D721Med (cell line): ENCODE measurements around the gene ACOT11.

Experiments used
- DNase-seq: peaks from one replicate; pipeline ENCODE4 v3.0.0; 2011; ENCODE audit warnings: low spot score; ENCODE audit not compliant: insufficient read length
- FAIRE-seq: peaks from 2 replicates; lab custom pipeline; 2011; peaks lifted over from hg19 to GRCh38; lab: Jason Lieb, UNC
- CTCF ChIP-seq: IDR thresholded peaks from 2 replicates; pipeline ENCODE4 v1.5.1; 2012; ENCODE audit warnings: mild to moderate bottlenecking, control low read depth; ENCODE audit not compliant: insufficient read depth; ENCODE audit errors: missing control alignments

The ACOT11 gene

DNA sequence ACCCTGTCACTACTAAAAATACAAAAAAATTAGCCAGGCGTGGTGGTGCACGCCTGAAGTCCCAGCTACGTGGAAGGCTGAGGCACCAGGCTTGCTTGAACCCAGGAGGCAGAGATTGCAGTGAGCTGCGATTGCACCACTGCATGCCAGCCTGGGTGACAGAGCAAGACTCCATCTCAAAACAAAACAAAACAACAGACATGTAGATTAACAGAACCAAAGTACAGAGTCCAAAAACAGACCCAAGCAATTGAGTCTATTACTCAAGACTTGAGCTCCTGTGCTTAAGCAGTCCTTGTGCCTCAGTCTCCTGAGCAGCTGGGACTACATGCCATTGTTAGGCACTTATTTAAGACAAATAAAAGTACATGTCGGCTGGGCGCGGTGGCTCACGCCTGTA is 9.5 kb upstream of the ACOT11 start:
- DNase-seq (no peak), FAIRE-seq (no peak)
- TF ChIP-seq CTCF = no peak

- FAIRE-seq (no peak), DNase-seq (no peak)
- TF ChIP-seq CTCF = no peak
These were observed 7.3 kb upstream of the ACOT11 start for GRCh38 chr1:54540582-54541295.

DNA sequence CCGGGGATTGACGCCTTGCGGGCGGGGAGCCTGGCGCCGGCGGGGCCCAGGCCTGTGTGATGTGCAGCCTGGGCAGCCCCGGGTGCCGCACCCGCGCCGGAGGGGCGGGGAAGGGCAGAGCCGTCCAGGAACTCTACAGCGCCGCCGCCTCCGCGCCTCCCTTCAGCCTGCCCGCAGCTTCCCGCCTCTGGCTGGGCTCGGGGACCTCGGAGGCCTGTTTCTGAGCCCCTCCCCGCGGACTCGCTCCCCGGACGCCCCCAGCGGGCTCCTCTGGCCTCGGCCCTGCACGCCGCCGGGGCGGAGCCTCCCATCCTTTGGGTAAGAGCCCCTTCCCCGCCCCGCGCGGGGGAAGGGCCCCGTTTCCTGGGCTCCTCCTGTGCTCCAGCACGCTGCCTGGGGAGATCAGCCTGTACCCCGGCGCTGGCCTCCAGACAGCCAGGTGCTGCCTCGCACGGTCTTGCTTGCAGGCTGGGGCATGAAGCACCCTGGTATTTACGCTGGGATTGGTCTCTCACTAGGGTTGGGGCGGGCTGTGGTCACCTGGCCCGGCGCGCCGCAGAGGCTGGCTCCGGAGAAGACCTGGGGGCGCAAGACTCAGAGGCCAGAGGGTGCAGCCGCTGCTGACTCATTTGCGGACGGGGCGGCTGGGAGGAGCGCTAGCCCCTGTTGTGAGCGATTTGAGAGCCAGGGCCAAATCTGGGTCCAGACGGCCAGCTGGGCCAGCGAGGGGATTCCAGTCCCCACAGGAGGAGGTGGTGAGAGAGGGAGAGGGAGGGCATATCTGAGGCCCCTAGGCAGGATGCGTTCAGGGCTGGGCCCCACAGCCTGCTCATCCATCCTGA is 5.7 kb upstream of the ACOT11 start:
- FAIRE-seq = no peak
- TF ChIP-seq CTCF = peak; percentile 10

DNA sequence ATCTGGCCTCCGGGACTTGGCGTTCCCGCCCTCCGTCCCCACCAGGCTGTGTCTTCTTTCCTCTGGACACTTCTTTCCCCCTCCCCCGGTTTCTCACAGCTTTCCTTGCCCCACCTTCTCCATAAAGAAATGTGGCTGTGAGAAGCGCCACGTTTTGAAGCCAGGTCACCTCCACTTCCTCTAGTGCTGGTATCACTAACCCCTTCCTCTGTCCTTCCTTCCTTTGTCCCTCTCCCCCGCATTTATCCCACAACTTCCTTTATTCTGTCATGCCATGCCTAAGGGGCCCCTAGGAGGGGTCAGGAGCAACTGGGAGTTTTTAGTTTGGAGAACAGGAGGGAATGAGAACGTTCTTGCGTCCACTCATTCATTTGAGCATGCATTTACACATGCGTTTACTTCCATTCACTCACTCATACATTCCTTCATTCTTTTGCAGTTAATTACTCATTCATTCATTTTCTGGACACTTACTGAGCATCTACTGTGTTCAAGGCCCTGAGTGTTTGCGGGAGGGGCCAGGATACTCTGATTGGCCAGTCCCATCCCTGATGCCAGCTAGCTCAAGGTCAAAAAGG is 5.0 kb upstream of the ACOT11 start:
- DNase-seq (no peak), FAIRE-seq (no peak)
- no peak for TF ChIP-seq CTCF

More for the DNA sequence above, 5.7 kb upstream of the ACOT11 start:
- no peak for DNase-seq

DNA sequence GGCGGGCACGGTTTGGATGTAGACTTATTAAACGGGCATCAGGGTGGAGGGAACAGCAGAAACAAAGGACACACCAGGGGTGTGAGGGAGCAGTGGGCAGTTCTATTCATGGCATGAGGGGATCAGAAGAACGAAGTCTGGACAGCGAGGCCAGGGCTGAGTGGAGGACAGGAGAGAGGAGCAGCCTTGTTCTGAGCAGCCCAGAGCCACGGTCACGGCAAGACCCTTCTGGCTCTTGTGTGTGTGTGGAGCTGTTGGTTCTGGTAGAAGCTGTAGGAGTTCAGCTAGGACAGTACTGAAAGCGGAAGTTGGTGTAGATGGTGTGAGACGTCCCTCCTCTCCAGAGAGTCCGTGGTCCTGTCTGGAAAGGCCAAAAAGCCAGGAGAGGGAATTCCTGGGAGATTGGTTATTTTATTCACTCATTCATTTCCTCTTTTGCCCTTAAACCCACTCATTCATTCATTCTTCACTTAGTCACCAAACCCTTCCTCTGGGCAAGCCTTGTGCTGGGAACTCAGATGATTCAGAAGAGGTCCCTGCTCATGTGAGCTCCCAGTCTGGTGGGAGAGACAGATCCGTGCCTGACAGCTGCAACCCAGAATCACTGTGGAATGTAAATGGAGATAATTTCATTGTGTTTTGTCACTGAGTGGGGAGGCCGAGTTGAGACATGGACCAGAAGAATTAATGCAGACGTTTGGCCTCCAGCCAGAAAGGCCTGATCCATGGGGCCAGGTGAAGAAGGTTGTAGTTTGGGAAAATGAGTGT is 4.1 kb upstream of the ACOT11 start:
- TF ChIP-seq CTCF = no peak
- no peak for FAIRE-seq
- DNase-seq = no peak

DNA sequence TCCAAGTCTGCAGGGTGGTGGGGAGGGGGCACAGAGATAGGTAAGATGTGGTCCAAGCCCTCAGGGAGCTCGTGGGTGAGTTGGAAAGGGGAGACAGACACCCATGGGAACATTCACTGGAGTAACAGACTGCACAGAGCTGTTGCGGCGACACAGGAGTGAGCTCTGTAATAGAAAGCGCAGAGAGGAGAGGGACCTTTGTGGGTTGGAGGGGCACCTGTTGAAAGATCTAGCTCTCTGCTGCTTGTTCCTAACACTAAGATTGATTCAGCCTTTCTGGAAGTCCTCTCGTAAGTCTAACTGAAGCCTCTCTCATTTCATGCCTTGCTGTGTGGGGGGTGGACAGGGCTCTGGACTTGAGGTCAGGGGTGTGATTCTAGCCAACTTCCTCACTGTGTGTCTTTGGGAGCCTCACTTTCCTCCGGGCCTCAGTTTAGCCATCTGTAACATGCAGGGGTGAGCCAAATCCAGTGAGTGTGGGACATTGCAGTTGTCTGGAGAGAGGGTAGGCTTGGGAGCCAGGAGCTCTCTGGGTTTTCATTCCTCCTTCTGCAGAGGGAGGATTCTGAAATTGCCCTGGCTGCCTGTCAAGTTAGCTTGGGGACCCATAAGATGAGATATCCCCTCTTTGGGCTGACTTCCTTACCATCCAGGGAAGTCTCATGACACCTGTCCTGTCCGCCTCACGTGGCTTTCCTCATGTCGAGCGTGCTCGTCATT is 2.0 kb upstream of the ACOT11 start:
- DNase-seq (no peak), FAIRE-seq (no peak)

More for the DNA sequence above, 2.0 kb upstream of the ACOT11 start:
- TF ChIP-seq CTCF = no peak
